ENCODE data around the gene LRRN4.

GRCh38 chr20:6045566-6045965 is 8.3 kb downstream of the LRRN4 start:
- no peak for TF ChIP-seq POLR2A (IDR thresholded peaks at IDR 0.05)
- no peak for TF ChIP-seq CTCF (IDR thresholded peaks at IDR 0.05)
